22Rv1 (cell line): ENCODE measurements around the gene SCFD2.

Source experiments
- ZFX ChIP-seq: fragments of 450-650 bp; IDR thresholded peaks from 2 replicates; pipeline ENCODE4 v1.6.1; 2017; ENCODE audit warnings: antibody characterized with exemption, borderline replicate concordance
- TF ChIP-seq, protein P1 (sequence below): fragments of 450-650 bp; IDR thresholded peaks from 2 replicates; pipeline ENCODE4 v1.5.1; 2017; ENCODE audit warnings: mild to moderate bottlenecking

DNA sequence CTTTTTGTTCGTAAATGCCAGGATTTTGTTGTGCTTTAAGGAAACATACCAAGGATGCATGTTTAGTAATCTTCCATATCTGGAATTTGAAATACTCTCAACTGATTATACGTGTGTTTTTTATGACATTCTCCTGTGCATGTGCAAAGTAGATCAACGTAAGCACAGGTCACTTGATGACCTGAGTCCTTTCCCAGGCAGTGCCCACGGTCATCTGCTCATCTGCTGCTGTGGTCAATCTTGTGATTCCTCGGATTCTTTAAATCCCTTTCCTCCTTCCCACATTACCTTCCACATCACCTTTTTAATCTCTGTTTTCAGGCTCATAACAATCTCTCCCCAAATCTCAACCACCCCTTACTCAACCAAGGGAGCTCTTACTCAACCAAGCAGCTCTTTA lies 399.7 kb downstream of the SCFD2 start:
- TF ChIP-seq, protein P1, sequence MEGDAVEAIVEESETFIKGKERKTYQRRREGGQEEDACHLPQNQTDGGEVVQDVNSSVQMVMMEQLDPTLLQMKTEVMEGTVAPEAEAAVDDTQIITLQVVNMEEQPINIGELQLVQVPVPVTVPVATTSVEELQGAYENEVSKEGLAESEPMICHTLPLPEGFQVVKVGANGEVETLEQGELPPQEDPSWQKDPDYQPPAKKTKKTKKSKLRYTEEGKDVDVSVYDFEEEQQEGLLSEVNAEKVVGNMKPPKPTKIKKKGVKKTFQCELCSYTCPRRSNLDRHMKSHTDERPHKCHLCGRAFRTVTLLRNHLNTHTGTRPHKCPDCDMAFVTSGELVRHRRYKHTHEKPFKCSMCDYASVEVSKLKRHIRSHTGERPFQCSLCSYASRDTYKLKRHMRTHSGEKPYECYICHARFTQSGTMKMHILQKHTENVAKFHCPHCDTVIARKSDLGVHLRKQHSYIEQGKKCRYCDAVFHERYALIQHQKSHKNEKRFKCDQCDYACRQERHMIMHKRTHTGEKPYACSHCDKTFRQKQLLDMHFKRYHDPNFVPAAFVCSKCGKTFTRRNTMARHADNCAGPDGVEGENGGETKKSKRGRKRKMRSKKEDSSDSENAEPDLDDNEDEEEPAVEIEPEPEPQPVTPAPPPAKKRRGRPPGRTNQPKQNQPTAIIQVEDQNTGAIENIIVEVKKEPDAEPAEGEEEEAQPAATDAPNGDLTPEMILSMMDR, result no peak
- TF ChIP-seq ZFX, result no peak
